ENCODE results near the gene INTS7. TPM values are rescaled to one million over a fixed set of nuclear protein-coding genes. Genes with fewer than 3 reads are reported as not detected.

Gene INTS7
- total RNA-seq, 1 donor from 2014 or later: 30.6 TPM

DNA sequence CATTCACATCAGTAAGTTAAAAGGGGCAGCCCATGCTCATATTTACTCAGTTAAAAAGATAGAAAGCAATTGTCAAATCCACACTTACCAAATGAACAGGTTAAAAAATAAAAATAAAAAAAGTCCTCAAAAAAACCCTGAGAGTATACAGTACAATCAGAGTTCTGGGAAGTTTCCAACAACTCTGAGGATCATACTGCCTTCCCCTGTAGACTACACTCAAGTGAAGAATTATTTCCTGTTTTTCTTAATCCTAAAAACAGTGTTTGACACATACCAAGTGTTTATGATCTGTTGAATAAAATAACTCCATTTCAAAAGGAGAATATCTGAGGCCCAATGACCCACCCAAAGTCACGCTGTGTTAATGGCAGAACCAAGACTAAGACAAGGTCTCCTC, 61.8 kb downstream of the INTS7 start:
- TF ChIP-seq, protein P1, sequence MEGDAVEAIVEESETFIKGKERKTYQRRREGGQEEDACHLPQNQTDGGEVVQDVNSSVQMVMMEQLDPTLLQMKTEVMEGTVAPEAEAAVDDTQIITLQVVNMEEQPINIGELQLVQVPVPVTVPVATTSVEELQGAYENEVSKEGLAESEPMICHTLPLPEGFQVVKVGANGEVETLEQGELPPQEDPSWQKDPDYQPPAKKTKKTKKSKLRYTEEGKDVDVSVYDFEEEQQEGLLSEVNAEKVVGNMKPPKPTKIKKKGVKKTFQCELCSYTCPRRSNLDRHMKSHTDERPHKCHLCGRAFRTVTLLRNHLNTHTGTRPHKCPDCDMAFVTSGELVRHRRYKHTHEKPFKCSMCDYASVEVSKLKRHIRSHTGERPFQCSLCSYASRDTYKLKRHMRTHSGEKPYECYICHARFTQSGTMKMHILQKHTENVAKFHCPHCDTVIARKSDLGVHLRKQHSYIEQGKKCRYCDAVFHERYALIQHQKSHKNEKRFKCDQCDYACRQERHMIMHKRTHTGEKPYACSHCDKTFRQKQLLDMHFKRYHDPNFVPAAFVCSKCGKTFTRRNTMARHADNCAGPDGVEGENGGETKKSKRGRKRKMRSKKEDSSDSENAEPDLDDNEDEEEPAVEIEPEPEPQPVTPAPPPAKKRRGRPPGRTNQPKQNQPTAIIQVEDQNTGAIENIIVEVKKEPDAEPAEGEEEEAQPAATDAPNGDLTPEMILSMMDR (IDR thresholded peaks at IDR 0.05; ENCODE audit: unreplicated experiment): no peak
- H3K9me3 Mint-ChIP-seq (ENCODE audit: low read depth): no peaks in the 10 kb centered on the region
- H3K4me3 Mint-ChIP-seq (ENCODE audit: low read depth): no peak overlapping the region
- peaks cover 14% of the 10 kb centered on the region for H3K36me3 Mint-ChIP-seq (ENCODE audit: insufficient read depth)
- no peaks in the 10 kb centered on the region for H3K27me3 Mint-ChIP-seq
- no peak for DNase-seq (ENCODE audit: low spot score, unreplicated experiment)
- no peak overlapping the region for H3K27ac Mint-ChIP-seq
- no peaks in the 10 kb centered on the region for H3K4me1 Mint-ChIP-seq (ENCODE audit: low read depth)

DNA sequence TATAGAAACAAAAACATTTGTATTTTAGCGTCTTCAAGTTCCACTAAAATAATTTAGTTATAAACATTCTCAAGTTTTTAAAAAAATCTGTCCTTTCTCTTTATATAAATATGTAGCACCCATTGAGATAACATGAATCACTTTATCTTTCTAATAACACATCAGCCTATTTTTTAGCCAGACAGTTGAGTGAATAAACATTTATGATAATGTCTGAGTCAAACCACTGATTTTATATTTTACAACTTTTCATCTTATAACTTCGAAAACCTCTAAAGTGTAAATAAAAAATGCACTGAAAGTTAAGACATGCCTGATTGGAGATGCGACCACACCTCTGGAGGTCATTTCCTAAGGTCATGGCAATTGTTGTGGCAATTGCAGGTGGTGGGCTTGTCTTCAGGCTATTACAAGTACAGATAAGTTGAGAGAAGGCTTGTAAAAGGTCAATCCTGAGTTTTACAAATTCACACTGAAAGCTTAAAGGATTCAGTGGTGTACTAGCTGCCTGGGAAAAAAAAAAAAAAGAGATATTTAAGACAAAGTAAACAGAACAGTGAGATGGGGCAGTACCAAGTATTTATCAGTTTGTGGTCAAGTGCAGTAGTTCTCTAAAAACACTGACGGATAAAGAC, 67.0 kb downstream of the INTS7 start:
- Mint-ChIP-seq H3K27me3 (no peaks in the 10 kb centered on the region), H3K27ac (no peak overlapping the region), H3K9me3 (ENCODE audit: low read depth) (peaks cover 14% of the 10 kb centered on the region), H3K36me3 (ENCODE audit: insufficient read depth) (peaks cover 29% of the 10 kb centered on the region), H3K4me1 (ENCODE audit: low read depth) (no peaks in the 10 kb centered on the region), H3K4me3 (ENCODE audit: low read depth) (no peak overlapping the region)
- TF ChIP-seq, protein P1 (IDR thresholded peaks at IDR 0.05; ENCODE audit: unreplicated experiment): no peak
- no peak for DNase-seq (ENCODE audit: low spot score, unreplicated experiment)

DNA sequence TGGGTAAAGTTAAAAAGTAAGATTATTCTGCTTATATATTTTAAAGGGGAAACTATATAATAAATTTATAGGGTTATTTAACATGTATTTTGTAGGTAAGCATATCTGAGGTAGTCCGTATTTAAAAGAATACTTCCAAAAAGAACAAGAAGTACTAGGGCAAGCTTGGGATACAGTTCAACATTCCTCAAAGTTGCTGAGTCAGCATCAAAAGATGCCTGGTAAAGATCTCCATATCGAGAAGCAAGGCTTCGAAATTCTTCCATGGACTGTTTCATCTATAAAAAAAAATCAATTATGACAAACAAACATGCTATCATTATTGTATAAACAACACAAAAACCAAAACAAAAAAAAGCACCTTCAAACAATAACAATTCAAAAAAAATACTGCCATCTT, 67.7 kb downstream of the INTS7 start:
- Mint-ChIP-seq H3K36me3 (ENCODE audit: insufficient read depth) (peaks cover 34% of the 10 kb centered on the region), H3K27ac (no peak overlapping the region), H3K4me1 (ENCODE audit: low read depth) (no peaks in the 10 kb centered on the region), H3K9me3 (ENCODE audit: low read depth) (peaks cover 20% of the 10 kb centered on the region), H3K27me3 (no peaks in the 10 kb centered on the region), H3K4me3 (ENCODE audit: low read depth) (no peak overlapping the region)
- DNase-seq (ENCODE audit: low spot score, unreplicated experiment): no peak
- TF ChIP-seq, protein P1 (IDR thresholded peaks at IDR 0.05; ENCODE audit: unreplicated experiment): no peak

DNA sequence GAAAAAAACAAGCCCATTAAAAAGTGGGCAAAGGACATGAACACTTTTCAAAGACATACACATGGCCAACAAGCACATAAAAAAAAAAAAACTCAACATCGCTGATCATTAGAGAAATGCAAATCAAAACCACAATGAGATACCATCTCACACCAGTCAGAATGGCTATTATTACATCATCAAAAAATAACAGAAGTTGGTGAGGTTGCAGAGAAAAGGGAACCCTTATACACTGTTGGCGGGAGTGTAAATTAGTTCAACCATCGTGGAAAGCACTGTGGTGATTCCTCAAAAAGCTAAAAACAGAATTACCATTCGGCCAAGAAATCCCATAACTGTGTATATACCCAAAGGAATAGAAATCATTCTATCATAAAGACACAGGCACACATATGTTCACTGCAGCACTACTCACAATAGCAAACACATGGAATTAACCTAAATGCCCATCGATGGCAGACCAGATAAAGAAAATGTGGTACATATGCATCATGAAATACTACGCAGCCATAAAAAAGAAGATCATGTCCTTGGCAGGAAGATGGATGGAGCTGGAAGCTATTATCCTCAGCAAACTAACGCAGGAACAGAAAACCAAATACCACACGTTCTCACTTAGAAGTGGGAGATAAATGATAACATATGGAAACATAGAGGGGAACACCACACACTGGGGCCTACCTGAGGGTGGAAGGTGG, 70.1 kb downstream of the INTS7 start:
- Mint-ChIP-seq H3K27ac (no peak overlapping the region), H3K4me3 (ENCODE audit: low read depth) (no peak overlapping the region), H3K4me1 (ENCODE audit: low read depth) (no peaks in the 10 kb centered on the region), H3K36me3 (ENCODE audit: insufficient read depth) (peaks cover 49% of the 10 kb centered on the region), H3K27me3 (no peaks in the 10 kb centered on the region), H3K9me3 (ENCODE audit: low read depth) (peaks cover 21% of the 10 kb centered on the region)
- TF ChIP-seq, protein P1 (IDR thresholded peaks at IDR 0.05; ENCODE audit: unreplicated experiment): no peak
- DNase-seq (ENCODE audit: low spot score, unreplicated experiment): no peak

DNA sequence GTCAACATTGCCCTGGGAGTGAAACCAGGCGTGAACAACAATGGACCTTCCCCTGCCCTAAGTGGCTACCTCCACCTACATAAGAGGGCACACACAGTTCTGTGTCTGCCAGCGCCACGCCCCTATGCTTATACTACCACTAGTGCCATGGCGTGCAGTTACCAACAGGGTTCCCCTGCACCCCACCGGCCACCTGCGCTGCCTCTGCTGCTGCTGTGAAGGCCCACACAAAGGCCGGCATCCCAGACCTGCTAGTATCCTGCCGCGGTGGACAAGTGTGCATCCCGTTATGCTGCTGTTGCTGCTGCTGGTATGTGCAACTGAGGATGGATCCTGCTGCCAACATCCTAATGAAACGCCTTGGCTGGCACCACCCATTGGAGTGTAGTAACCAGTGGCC, 75.7 kb downstream of the INTS7 start:
- TF ChIP-seq, protein P1 (IDR thresholded peaks at IDR 0.05; ENCODE audit: unreplicated experiment): no peak
- Mint-ChIP-seq H3K4me3 (ENCODE audit: low read depth) (no peak overlapping the region), H3K9me3 (ENCODE audit: low read depth) (peaks cover 21% of the 10 kb centered on the region), H3K4me1 (ENCODE audit: low read depth) (no peaks in the 10 kb centered on the region), H3K36me3 (ENCODE audit: insufficient read depth) (peaks cover 63% of the 10 kb centered on the region), H3K27ac (no peak overlapping the region), H3K27me3 (no peaks in the 10 kb centered on the region)
- no peak for DNase-seq (ENCODE audit: low spot score, unreplicated experiment)
